Measurements from ENCODE around the gene RTF2.
A peak's percentile ranks its signal among the peaks of the same experiment; 100 is the strongest.
"Not testable (repeated sequence)": the region's sequence is repeated elsewhere in the genome, so short reads cannot be mapped to it uniquely, and the experiment has no call there.

Gene RTF2

DNA sequence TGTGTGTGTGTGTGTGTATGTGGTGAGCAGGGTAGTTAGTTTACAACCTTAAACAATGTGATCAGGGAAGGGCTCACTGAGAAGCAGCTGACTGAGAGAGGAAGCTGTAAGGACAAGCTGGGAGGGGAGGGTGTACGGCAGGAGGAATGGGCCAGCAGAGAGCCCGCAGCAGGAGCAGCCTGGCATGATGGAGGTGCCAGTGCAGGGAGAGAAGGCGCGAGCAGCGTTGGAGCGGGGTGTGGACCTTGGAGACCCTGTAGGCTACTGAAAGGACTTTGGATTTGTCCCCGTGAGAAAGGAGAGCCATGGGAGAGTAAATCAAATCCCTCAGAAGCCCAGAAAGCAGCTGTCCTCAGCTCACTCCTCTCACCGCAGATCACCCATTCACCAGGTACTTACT, 83.1 kb downstream of the RTF2 start:
- DNase-seq (ENCODE audit: low read depth), result no peak

DNA sequence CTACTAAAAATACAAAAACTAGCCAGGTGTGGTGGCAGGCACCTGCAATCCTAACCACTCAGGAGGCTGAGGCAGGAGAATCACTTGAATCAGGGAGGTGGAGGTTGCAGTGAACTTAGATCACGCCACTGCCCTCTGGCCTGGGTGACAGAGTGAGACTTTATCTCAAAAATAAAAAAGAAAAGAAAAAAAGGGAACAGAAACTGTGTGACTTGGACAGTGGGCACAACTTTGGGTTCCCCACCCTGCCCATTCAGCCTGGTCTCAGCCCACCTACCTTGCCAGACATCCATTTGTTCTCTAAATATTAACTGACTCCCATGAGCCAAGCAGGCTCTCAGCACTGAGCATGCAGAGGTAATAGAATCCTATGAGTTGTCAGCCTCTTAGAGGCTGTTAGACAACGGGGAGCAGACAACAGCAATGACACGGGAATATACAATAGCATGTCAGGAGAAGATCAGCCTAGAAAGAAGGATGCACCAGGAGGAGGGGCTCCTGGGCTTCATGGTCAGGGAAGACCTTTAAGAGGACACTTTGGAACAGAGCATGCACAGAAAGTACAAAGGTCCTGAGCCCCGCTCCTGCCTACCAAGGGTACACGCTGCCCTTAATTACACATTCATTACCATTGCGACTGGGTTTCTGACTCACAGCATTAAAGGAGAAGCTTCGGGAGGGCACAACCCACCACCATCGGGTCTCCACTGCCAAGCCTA, 84.6 kb downstream of the RTF2 start:
- no peak for DNase-seq (ENCODE audit: low read depth)

DNA sequence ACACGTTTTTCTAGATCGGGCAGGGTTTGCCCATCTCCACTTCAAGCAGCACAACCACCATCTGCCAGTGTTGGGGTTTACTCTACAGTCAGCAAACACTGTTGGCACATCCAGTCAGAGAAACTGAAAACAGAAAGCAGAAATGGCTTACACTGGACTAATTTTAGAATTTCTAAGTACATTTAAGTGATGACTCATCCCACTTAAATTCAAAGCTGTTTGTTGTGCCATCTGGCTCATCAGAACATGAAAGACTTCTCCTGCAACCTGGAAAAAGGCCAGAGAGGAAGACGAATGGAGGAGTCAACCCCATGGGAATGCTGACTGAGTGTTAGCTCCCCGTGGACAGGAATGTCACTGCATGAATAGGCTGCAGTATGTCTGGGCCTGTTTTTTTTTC, 86.4 kb downstream of the RTF2 start:
- DNase-seq (ENCODE audit: low read depth), result peak; percentile 97

DNA sequence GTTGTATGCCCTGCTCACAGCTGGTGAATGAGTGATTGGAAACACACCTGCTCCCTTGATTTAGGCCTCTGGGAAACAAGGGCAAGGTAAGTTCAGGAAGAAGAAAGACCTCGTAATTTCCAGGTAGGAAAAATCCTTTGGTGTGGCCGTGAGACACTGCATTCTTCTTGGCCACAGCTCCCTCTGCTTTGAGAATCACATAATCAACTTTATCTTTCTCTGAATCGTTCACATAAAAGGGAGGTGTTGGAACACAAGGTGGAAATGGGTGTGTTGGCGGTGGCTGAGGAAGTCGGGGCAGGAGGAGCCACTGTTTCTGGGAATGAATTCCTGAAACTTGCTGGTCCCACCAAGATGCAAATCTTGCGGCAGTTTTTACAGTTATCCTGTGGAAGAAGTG, 90.5 kb downstream of the RTF2 start:
- no peak for DNase-seq (ENCODE audit: low read depth)

DNA sequence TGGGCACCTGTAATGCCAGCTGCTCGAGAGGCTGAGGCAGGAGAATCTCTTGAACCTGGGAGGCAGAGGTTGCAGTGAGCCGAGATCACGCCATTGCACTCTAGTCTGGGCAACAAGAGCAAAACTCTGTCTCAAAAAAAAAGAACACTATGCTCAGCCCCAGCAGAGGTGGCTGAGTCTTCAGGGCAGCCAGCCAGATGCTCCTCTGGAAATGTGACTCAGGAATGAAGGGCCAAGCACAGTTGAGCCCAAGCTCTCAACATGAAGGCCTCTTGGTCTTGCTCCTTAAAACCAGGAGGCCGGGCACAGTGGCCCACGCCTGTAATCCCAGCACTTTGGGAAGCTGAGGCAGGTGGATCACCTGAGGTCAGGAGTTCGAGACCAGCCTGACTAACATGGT, 96.1 kb downstream of the RTF2 start:
- DNase-seq (ENCODE audit: low read depth), result not testable (repeated sequence)

DNA sequence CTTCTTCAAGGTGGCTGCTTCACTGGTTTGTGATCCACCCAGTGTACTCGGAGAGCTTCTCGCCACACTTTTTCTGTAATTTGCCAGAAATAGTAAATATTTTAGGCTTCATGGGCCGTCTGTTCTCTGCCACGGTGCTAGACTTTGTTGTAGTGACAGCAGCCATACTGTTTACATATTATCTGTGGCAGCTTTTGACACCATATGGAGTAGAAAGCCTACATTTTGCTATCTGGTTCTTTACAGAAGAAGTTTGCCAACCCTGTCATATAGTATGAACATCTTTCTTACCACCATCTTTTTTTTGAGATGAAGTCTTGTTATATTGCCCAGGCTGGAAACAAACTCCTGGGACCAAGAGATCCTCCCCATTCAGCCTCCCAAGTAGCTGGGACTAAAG, 97.1 kb downstream of the RTF2 start:
- no peak for DNase-seq (ENCODE audit: low read depth)

DNA sequence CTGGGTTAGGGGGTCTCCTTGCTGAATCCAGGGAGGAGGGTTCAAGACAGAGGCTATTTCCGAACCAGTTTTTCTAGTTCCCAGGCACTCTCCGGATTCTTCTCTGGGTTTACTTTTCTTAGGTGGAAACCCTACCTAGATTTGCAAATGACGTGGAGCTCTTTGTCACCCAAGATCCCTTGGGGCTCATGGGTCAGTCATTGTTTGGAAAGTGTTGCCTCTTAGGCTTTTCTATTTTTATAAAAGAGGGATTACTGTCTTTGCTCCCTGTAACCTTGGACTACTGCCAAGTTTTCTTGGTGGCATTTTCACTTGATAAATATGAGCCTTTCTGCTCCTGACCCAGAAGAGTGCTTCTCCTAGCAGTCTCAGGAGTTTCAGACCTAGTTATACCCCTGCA, 98.2 kb downstream of the RTF2 start:
- no peak for DNase-seq (ENCODE audit: low read depth)

Data from non-pigmented ciliary epithelial cell (primary cell).